ENCODE measurements around the gene DHX34. TPM values are rescaled to one million over a fixed set of nuclear protein-coding genes. Genes with fewer than 3 reads are reported as not detected.

DHX34 gene
- total RNA-seq, 2 donors from 2014 or later, result 20.4 to 21.3 TPM

DNA sequence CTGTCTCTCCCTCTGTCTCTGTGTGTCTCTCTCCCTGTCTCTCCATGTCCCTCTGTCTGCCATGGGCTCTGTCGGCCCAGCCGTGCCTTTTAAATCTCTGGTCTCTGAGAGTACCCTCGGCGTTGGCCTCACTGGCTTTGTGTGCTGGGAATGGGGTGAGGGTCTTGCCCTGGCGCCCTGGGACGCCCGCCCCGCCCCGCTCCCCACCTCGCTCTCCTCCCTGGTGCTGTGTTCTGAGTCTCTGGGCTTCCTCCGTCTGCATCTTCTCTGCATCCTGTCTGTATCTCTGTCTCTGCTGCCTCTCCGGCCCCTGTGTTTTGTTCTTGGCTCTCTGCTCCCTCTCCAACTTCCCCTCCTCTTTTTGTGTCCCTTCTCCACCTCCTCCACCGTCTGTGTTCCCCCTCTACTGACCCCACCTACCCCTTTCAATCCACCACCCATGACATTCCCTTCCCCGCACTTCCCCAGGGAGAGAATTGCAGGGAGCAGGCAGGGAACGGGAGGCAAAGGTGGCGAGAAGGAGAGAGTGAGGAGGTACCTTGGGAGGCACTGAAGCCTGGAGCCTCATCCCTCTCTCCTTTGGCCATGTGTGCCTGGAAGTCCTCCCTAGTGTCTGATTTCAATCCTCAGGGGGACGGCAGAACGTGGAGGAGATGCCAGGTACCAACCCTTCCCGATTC is 74.2 kb downstream of the DHX34 start:
- Histone ChIP-seq H3K9me3 (no peaks in the 10 kb centered on the region), H3K27ac (no peak overlapping the region), H3K27me3 (replicated peaks; ENCODE audit: insufficient read depth) (peaks cover 35% of the 10 kb centered on the region), H3K4me3 (no peak overlapping the region), H3K4me1 (ENCODE audit: control insufficient read depth in 1 of 2, low read depth in 2 of 2) (peaks cover 0 to 6% of the 10 kb centered on the region in 2 donors), H3K36me3 (no peaks in the 10 kb centered on the region)
- DNase-seq (ENCODE audit: low spot score) (no peak), ATAC-seq (ENCODE audit: insufficient number of reproducible peaks, low FRiP score, low read depth) (no peak)
- no peak for TF ChIP-seq CTCF (IDR thresholded peaks at IDR 0.05)

DNA sequence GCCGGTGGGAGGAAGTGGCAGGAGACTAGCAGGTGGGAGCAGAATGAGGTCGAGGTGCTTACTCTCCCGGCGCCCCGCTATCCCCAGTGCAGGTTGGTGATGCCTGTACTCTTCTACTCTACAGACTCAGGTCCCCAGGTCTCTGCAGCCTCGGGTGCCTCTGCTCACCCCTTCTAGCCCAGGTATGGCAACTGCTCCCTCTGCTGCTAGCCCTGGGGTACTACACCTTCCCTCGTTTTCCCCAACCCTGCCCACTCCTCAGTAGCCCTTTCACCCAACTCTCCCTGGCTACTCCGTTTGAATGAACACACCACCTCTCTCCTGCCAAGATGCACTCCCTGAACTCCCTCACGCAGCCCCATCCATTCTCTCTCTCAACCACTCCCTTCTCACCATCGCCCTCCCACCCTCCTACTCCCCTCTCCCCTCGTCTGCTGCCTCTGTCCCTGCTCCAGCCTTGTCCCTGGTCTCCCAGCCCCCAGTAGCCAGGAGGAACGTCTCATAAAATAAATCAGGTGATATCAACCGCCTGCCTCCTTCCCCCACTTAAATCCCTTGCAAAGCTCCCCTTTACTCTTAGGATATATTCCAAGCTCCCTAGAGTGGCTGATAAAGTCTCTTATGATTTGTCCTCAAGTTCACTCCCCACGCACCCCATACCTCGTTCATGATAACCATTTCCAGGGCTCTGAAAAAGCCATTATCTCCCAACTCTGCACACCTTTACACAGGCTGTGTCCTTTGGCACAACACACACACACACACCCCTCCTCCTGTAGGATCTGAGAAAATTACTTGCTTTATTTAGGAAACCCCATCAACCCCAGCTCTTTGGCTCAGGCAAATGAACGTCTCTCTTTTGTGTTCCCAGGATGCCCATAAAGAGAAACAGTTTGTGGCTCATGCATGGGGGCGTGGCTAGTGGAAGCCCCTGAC is 78.4 kb downstream of the DHX34 start:
- DNase-seq (ENCODE audit: low spot score) (no peak), ATAC-seq (ENCODE audit: insufficient number of reproducible peaks, low FRiP score, low read depth) (peak; percentile 7)
- Histone ChIP-seq H3K4me3 (no peak overlapping the region), H3K4me1 (ENCODE audit: control insufficient read depth in 1 of 2, low read depth in 2 of 2) (peaks cover 8 to 18% of the 10 kb centered on the region in 2 donors), H3K27me3 (replicated peaks; ENCODE audit: insufficient read depth) (peaks cover 24% of the 10 kb centered on the region), H3K27ac (no peak overlapping the region), H3K36me3 (no peaks in the 10 kb centered on the region), H3K9me3 (no peaks in the 10 kb centered on the region)
- TF ChIP-seq CTCF (IDR thresholded peaks at IDR 0.05), result peak; percentile 85

DNA sequence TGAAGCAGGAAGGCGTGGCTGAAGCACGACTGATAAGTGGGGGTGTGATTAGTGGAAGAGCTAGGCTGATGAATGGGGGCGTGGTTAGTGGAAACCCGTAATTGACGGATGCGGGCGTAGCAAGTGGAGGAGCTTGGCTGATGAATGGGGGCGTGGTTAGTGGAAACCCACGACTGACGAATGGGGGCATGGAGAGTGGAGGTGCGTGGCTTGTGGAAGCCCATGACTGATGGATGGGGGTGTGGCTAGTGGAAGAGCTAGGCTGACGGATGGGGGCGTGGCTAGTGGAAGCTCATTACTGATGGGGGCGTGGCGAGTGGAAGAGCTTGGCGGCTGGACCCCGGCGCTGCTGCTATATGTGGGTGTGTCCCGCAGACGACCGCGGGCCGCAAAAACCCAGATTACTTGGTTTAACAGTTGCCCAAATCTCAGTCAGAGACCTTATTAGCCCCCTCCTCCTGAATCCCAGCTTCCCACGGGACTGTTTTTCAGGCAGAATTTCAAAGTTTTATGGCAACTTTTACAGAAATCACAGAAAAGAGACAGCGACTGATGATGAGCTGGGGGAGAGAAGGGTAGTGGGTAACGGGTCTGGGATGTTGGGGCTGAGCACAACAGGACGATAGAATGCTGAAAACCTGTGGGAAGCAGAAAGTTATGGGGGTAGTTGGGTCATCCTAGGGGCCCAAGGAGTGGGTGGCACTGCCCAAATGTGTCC is 79.2 kb downstream of the DHX34 start:
- TF ChIP-seq CTCF (IDR thresholded peaks at IDR 0.05), result no peak
- no peak overlapping the region for H3K4me3 ChIP-seq
- DNase-seq (ENCODE audit: low spot score), result peak; percentile 68

DNA sequence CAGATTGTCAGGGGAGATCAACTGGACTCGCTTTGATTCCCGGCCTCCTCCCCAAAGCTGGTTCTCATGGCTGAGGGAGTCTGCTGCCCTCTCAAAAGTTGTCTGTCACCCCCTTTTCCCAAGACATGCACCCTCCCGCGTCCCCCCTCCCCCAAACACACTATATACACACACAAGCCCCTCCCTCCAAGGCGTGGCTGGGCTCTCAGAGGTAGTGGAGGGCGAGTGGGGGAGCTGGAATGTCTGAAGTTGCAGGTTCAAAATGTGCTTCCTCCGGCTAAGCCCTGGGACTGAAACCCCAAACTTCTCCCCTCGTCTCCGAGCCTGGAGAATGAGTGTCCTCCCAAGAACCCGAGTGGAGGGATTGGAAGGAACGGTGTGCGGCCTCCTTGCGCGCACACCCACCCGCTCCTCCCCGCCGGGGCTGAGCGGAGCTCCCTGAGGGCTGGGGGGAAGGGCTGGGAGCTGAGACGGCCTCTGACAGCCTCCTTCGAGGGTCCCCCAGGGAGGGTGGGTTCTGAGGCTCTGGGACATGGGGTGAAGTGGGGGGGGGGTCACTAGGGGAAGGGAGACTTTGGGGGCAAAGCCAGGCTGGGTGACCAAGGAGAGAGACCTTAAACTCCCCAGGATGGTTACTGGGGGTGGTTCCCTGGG is 80.2 kb downstream of the DHX34 start:
- H3K4me3 ChIP-seq, result no peak overlapping the region
- peaks cover 8 to 26% of the 10 kb centered on the region in 2 donors for H3K4me1 ChIP-seq (ENCODE audit: control insufficient read depth in 1 of 2, low read depth in 2 of 2)
- H3K27me3 ChIP-seq (replicated peaks; ENCODE audit: insufficient read depth), result peaks cover 18% of the 10 kb centered on the region
- no peak overlapping the region for H3K27ac ChIP-seq
- TF ChIP-seq CTCF (IDR thresholded peaks at IDR 0.05), result no peak
- no peak for ATAC-seq (ENCODE audit: insufficient number of reproducible peaks, low FRiP score, low read depth)
- no peak for DNase-seq (ENCODE audit: low spot score)
- H3K9me3 ChIP-seq, result no peaks in the 10 kb centered on the region
- H3K36me3 ChIP-seq, result no peaks in the 10 kb centered on the region

More for the DNA sequence above, 79.2 kb downstream of the DHX34 start:
- Histone ChIP-seq H3K27ac (no peak overlapping the region), H3K36me3 (no peaks in the 10 kb centered on the region), H3K9me3 (no peaks in the 10 kb centered on the region), H3K27me3 (replicated peaks; ENCODE audit: insufficient read depth) (peaks cover 18% of the 10 kb centered on the region), H3K4me1 (ENCODE audit: control insufficient read depth in 1 of 2, low read depth in 2 of 2) (peaks cover 8 to 20% of the 10 kb centered on the region in 2 donors)
- no peak for ATAC-seq (ENCODE audit: insufficient number of reproducible peaks, low FRiP score, low read depth)
